Activated T-cell treated with anti-CD3 and anti-CD28 coated beads for 48 hours (primary cell): ENCODE data around the gene SPATS2L.
A peak's percentile ranks its signal among the peaks of the same experiment; 100 is the strongest.

Source experiments
- DNase-seq: peaks from one replicate; pipeline ENCODE4 v3.0.0-alpha.2; 2020; ENCODE audit warnings: low read depth

SPATS2L gene

DNA sequence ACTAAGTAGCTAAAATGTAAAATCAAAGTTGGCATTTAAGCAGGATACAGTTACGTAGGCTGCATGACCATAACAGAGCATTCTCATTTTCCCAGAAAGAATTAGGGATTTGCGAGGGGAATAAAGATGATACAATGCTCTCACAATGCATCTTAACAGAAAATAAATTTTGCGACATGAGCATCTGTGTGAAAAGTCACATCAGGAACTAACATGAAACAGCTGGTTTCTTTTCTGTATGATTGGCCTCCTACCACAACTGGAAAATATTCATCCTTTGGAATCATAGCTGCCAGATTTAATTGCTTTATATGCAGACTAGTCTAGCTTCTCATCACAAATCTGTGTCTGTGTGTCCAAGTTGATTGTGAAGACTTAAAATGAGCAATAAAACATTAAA lies 137.4 kb downstream of the SPATS2L start:
- DNase-seq: no peak

- no peak for DNase-seq
Measured at GRCh38 chr2:200444530-200444929, 138.0 kb downstream of the SPATS2L start.

- no peak for DNase-seq
Measured at GRCh38 chr2:200445284-200445683, 138.8 kb downstream of the SPATS2L start.

- DNase-seq: no peak
Measured at GRCh38 chr2:200446612-200447011, 140.1 kb downstream of the SPATS2L start.

DNA sequence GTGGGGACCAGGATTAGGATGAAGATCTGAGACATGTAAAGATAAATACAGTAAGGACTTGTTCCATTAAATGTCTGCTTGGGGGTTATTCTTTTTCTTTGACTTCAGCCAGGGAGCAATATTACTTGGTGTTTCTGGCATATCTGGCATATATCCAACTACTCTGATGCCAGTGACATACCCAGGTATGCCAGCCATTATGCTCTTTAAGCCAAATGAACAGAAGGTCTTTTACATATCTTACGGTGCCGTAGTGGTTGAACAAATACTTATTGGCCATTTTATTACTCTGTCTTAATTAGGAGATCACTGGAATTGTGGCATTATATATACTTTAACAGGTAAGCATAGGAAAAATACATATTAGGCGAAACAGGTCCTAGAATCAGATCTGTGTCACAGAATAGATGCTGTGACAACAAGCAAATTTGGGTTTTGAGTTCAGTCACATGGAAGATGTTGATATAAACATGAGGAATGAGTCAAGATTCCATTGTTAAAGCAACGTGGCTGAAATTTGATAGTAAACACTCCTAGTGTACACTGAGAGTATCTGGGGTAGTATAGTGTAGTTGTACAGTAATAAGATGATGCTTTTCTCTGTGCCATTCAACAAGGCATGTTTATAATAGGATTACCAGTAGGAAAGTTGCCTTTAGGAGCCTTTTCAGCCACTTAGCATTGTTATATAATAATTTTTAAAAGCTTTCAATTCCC lies 140.8 kb downstream of the SPATS2L start:
- no peak for DNase-seq

- DNase-seq: no peak
Measured at GRCh38 chr2:200448455-200448854, 142.0 kb downstream of the SPATS2L start.

GRCh38 chr2:200449149-200449548 lies 142.7 kb downstream of the SPATS2L start:
- DNase-seq: no peak

DNA sequence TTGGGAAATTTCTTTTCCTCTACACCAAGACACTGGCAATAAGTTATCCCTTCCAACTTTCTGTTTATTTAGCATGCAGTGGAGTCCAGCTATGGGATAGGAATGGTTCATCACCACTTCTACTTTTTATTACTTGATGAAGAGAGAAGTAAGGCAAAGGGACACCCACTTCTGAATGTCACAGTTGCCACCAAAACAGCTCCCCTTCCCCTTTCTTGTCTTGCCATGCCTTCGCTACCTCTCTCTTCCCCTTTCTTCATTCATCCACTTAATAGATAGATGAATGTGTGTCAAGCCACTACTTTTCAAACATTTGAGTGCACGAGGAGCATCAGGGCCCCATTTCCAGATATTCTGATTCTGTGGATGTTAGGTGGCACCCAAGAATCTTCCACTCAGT lies 143.8 kb downstream of the SPATS2L start:
- no peak for DNase-seq

DNA sequence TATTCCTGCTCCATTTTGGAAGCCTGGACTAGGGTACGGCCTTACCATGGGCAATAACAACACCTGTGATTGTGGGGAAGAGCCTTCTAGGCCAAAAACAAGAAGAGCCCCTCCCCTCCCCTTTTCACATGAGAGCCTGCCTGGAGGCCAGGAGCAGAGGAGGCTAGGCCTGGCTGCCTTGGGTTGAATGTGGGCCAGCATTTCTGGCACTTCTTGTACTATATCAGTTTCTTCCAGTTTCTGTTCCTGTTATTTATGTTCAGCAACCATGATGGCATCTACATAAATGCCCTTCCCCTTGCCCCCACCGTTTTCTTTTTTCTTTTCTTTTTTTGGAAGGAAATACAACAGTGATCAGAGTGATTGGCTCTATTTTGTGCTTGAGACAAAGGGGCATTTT lies 145.0 kb downstream of the SPATS2L start:
- DNase-seq: no peak

DNA sequence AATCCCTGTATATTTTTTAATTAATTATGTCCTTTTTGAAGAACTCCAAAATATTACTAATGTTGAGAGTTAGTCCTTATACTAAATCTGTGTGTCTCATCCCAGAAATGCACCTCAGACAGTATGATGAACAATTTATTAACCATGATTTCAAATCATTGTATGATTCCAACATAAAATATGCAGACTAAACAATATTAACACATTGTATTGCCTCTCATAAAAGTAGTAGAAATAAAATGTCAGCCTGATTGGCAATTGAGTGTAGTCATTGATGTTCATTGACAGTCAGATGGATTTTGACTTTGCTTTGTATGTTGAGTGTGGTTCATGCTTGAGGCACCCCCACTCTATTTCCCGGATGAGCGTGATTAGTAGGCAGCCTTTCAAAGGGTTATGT lies 145.9 kb downstream of the SPATS2L start:
- DNase-seq: no peak

DNA sequence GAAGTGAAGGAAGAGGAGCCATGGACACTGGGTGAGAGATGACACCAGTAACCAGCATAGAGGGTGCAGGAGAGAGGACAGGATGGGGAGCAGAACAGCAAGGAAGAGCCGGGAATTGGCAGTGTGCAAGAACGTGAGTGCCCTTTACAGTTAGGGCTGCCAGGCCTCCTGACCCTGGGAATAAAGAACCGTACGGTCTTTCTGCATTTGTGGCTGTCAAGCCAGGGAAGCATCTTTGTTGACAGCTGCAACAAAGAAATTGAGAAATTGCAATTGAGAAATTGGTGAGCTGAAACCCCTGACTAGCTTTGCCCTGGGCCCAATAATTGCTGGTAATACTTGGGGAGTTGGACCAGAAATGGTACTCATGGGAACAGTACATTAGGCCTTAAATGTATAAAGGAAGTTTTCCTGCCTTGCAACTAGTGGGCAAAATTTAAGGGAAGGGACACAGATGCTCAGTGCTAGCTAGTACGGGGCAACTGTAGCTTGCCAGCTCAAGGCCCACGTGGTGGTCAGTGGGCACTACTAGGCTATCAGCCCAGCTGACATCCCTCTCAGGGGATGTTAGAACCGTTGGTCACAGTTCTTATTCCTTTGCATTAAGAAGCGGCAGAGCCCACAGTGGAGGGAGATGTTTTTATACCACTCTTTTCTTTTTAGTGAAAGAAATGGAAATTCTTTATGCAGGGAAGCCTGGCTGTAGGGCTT lies 146.8 kb downstream of the SPATS2L start:
- no peak for DNase-seq

DNA sequence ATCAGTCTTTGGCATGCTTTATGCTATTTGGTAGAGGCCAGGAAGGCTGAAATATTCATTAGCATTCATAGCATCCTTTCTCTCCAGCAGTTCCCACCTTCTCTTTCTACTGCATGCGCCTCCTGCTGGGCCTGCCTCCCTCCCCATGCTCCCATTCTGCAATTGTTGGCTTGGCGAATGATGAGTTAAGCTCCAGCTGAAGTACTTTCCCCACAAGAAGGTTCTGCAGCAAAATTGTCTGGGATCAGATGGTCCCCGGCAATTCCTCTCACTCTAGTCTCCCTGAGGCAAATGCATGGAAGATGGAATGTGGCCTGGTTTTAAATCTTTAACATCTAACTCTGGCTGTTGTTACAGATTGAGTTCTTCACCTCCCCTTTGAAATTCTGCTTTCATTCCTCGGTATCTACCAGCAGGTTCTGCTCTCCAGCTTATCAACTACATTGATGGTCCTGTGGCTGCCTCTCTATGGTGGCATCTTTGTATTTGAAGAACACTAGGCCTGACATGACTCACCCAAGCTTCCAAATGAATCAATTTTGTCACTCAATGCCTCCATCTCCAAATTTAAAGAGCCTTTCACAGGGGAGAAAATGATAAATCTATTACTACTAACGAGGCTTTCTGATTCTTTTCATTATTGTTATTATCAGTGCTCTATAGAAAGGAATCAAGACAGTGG lies 147.5 kb downstream of the SPATS2L start:
- DNase-seq: no peak

- no peak for DNase-seq
Measured at GRCh38 chr2:200454927-200455801, 148.7 kb downstream of the SPATS2L start.

DNA sequence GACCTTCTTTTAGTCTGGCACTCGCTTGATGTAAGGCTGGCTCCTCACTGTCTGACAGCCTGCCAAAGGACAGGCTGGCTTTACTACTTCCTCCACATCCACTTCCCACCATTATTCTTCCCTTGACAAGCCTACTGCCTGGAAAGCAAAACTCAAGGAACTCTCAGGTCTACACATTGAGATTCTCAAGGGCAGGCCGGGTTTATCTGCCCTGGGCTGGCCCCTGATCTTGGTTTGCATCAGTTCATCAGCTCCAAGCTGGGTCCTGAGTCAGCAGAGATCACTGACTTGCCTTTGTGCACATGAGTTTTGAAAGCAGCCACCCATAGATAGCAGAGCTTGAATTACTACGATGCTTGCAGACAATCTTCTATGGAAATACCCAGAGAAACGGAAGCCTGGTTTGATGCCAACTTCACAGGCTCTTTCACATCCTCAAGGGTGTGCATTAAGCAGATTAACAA lies 149.5 kb downstream of the SPATS2L start:
- DNase-seq: peak; percentile 27

DNA sequence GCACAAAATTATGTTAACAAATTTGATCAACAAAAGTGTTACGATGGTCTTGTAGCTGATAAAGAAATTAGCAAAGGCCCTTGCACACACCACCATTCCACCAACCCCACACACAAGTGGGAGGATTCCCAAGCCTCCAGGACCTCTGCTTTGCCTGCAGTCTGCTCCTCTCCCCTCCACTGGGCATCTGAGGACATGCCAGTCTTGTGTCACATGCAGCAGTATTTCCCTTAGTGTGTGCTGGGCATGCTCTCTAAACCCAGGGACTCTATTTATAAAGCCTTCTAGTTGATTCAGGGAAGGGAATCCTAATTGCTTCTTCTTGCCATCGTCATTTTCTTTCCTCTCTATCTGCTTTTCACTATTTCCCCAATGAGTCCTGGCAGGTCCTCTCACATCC lies 150.1 kb downstream of the SPATS2L start:
- no peak for DNase-seq

- no peak for DNase-seq
Measured at GRCh38 chr2:200459101-200459500, 152.6 kb downstream of the SPATS2L start.

- DNase-seq: no peak
Measured at GRCh38 chr2:200461846-200462710, 155.6 kb downstream of the SPATS2L start.

- DNase-seq: no peak
Measured at GRCh38 chr2:200463452-200463851, 157.0 kb downstream of the SPATS2L start.

DNA sequence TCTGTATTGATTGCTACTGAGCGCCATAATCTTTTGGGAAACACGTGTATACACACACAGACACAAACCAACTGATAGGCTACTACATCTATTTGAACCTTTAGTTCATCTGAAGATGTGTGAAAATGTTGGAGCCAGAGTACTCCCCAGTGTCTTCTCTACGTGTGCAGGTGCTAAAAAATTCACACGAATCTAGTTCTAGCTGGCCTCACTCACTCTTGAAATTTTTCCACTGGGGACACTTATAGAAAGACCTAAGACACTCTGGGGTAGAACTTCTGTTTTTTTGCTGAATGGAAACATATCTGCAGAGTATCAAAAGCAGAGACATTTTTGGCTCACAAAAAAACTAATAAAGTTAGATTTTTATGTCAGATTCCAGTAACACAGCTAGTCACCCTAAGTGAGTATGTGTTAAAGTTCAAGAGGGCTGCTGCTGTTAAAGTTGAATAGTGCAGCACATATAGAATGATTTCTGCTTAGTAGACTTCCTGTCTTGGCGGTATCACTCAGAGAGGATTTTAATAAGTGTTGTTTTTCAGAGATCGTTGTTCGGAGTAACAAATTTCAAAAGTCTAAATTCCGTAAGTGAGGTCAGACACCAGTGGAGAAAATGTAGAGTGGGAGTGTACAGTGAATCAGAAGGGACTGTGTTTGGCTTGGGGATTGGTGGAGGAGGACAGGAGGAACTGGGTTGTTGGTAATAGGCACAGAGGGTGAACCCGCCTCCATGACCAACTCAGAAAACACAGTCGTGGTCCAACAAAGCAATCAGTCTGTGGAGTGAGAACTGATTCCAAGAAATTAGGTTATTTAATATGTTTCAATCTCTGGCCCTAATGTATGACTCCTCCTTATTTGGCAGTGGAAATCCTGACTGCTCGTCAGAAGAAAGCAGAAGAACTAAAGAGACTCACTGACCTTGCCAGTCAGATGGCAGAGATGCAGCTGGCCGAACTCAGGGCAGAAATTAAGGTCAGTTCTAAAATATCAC lies 160.2 kb downstream of the SPATS2L start:
- DNase-seq: peak; percentile 29
